Pulmonary artery endothelial cell (primary cell): ENCODE measurements around the gene DOCK8. TPM values are rescaled to one million over a fixed set of nuclear protein-coding genes. Genes with fewer than 3 reads are reported as not detected.
"Not testable (repeated sequence)": the region's sequence is repeated elsewhere in the genome, so short reads cannot be mapped to it uniquely, and the experiment has no call there.

Source experiments
- DNase-seq: peaks from one replicate; pipeline ENCODE4 v3.0.0-alpha.2; 2011; ENCODE audit warnings: low read depth, low spot score
- total RNA-seq: library from RNA; depleted of rRNA; stranded (reverse); fragments of >200 nt; gene quantifications from 2 replicates; pipeline ENCODE4 v1.2.3, GENCODE V29; 2014

Gene DOCK8
- total RNA-seq, 1 donor from 2014 or later: 0.33 TPM

DNA sequence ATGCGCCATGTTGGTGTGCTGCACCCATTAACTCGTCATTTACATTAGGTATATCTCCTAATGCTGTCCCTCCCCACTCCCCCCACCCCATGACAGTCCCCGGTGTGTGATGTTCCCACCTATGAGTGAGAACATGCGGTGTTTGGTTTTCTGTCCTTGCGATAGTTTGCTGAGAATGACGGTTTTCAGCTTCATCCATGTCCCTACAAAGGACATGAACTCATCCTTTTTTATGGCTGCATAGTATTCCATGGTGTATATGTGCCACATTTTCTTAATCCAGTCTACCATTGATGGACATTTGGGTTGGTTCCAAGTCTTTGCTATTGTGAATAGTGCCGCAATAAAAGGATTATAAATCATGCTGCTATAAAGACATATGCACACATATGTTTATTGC lies 195.0 kb downstream of the DOCK8 start:
- DNase-seq: not testable (repeated sequence)

DNA sequence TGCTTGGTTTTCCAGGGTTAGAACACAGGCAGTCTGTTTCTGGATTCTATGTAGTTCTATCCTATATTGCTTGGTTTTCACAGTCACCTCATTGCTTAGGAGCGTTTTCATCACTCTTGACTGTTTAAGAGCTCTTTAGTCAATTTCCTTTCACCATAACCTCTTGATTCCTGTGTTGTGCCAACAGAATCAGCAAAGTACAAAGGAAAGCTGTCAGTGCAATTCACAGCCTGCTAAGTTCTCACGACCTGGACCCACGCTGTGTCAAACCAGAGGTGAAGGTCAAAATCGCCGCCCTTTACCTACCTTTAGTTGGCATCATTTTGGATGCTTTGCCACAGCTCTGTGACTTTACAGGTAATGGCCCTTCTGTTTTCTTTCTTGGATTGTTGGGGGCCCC lies 199.9 kb downstream of the DOCK8 start:
- no peak for DNase-seq

DNA sequence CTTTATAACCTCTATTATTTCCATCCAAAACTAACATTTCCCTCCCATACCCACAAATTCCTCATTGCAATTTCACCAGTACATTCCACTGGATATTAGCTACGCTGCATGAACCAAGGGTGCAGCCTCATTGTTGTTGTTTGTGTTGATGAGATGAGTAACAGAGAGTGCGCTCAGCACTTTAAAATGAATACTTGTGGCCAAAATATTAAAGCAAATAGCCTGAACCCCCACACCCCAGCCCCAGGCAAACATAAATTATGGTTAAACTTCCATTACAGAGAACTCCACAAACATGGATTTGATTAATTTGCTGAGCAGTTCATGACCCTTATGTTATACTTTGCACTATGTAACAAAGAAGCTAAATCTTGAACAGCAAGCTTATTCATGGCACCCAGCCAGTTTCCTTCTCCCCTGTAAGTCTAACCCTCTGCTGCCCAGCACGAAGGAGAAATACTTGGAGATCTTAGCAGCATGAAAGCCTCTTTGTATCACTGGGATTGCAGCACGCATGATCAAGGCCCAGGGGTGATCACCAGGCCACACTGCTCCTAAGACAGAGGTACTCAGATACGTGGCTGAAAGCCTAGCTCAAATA lies 205.0 kb downstream of the DOCK8 start:
- DNase-seq: no peak

DNA sequence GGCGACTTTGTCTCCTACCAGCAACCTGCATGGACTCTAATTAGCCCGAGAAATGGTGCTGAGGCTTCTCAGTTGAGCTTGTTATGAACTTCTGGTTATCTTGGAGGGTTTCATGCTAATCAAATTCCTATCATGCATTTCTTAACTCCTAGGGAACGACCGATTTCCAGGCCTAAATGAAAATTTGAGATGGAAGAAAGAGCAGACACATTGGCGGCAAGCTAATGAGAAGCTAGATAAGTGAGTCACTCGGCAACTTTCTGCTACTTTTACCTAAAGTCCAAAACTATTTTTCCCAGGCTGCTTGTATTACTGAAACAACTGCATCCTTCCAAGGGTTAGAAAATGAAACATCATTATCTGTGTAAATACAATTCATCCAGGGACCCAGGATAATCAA lies 207.2 kb downstream of the DOCK8 start:
- DNase-seq: no peak

DNA sequence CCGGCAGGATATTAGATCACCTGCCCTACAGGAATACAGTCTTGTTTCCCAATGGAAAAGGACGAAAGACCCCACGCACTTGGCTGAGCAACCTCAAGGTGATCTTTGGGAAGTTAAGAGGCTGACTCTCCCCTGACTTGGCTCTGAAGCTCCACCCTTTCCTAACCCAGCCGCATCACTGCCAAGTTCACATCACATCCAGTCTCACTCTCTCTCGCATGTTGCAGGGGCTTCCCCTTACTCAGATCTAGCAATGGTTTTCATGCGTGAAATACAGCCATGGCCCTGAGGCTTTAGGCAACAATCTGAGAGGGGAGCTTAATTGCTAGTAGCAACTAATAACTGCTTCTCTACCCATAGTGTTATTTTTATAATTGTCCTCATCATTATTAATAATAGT lies 211.6 kb downstream of the DOCK8 start:
- no peak for DNase-seq

DNA sequence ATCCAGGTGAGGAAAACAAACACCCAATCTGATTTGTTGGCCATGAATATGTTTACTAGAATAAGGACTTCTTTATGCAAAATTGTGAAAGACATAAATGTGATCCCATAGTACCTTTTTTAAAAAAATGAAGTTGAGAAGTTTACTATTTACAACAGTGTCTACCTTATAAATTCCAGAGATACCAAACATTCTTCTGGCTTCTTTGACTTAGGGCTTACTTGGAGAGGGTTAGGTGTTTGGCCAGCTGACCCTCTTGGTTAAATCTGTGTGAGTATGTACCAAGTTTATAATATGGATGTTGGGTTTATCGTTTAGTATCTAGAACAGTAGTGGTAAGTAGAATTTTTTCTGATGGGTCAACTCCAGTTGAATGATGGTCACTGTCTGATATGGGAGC lies 212.3 kb downstream of the DOCK8 start:
- DNase-seq: no peak

- DNase-seq: no peak
Observed at GRCh38 chr9:431701-432100, 217.0 kb downstream of the DOCK8 start.

GRCh38 chr9:436482-436881 lies 221.8 kb downstream of the DOCK8 start:
- no peak for DNase-seq

GRCh38 chr9:437066-437465 lies 222.4 kb downstream of the DOCK8 start:
- no peak for DNase-seq

DNA sequence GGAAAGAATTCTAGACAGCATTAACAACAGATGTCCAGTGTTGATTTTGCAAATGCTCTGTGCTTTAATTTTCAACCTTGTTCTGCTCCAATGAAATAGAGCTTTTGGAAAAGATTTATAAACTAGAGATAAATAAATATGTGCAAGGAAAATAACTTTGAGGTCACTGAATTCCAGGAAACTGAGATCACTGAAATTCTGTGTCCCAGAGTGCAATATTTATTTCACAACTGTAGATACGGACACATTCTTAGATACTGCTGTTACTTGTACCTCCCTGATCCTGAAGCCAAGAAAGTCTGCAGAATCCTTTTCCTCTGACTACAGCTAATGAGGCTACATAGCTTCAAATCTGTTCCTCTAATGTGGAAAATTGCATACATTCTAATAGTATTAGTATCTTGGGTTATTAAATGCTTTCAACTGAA lies 222.9 kb downstream of the DOCK8 start:
- DNase-seq: no peak

DNA sequence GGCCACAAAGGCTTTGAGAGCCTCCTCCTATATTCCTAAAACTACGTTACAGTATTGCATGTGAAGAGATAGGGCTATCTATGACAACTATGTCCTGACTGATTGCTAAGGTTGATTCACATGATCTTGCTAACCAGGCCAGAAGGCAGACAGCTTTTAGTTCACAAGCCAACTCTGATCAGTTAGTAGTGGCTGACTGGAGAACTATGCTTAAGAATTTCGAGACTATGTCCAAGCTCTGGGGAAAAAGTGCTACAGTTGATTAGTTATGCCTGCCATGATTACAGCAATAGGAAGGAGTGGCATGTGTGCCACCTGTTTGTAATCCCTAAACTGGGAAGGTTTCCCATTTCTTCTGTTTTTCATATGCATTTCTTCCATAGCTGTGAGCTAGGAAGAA lies 223.4 kb downstream of the DOCK8 start:
- DNase-seq: no peak

- no peak for DNase-seq
Observed at GRCh38 chr9:438961-439768, 224.5 kb downstream of the DOCK8 start.

DNA sequence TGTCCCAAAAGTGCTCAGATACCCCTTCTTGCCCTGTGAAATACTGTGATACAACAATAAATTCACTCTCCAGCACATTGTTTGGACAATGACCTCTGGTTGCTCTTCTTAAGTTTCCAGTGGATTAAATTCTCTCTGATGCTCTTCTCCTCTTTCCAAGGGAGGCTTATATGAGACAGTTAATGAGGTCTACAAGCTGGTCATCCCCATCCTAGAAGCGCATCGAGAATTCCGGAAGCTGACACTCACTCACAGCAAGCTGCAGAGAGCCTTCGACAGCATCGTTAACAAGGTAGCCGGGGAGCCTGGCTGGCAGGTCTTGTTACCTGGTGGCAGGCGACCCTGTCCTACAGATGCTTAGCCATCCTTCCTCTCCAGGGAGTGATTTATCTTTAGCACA lies 226.5 kb downstream of the DOCK8 start:
- no peak for DNase-seq

- no peak for DNase-seq
Observed at GRCh38 chr9:444528-444927, 229.9 kb downstream of the DOCK8 start.

- DNase-seq: no peak
Observed at GRCh38 chr9:445033-445432, 230.4 kb downstream of the DOCK8 start.

DNA sequence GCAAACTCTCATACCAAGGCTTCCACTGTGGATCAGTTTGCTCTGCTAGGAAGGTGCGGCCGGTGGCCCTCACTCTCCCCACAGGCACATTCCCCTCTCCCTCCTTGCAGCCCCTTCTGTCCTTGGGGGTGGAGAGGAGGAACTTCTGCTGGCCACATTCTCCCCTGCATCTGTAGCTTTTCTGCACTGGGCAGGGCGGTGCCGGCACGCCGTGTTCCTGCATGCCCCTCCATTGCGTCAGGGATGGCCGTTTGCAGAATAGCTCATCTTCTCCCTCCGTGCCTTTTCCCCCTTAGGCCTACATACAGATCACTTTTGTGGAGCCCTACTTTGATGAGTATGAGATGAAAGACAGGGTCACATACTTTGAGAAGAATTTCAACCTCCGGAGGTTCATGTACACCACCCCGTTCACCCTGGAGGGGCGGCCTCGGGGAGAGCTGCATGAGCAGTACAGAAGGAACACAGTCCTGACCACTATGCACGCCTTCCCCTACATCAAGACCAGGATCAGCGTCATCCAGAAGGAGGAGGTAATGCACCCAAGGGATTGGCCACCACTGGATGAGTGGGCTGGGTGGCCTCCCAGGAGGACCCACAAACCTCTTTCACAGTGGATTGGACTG lies 231.5 kb downstream of the DOCK8 start:
- DNase-seq: no peak

DNA sequence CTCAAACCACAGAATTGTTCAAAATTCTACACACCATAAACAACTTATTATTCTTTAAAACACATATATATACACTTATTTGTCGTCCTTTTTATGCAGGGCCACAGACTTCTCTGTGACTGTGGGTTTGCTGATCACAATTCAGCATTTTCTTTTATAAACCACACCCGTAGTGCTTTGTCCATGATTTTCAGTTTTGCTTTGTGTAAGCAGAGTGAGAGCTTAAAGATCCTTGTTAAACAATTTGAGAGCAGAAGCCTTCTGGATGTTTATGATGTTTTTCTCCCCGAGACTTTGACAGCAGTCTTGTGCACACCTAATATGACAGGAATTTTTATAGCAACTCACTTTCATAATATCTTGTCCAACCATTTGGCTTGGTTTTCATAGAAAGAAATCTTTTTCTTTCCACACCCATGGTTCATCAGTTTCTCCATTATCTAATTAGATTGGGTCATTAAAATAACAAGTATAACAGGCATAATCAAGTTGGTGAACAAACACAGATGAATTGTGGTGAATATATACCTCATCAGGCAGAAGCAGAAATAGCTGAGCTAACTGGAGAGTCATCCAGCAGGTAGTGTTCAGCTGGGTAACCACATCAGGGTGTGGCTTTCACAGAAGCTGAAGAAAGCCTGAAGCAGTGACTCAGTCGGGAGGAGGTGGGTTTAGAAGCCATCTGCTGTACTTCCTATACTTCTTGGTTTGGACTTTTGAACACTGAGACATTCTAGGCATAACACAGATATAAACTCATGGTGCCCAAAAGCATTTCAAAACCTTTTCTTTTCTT lies 232.8 kb downstream of the DOCK8 start:
- no peak for DNase-seq

DNA sequence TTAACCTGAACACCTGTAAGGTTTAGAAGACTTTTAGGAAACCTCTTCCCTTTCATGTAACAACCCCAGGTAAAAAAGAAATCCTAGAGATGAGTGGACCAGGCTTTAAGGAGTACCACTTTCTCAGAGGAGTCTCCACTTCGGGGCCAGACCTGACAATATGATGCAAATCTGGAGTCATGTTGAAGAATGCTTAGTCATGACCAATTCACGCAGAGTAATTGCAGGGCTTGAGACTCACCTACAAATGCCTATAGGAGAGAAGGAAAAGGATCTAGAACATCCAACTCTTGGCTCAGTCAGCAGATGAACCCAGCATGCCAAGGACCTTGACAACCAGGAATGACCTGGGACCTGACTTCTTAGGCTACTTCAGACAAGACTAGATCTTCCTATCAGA lies 235.4 kb downstream of the DOCK8 start:
- DNase-seq: no peak

GRCh38 chr9:450561-450960 lies 235.9 kb downstream of the DOCK8 start:
- no peak for DNase-seq

- DNase-seq: no peak
Observed at GRCh38 chr9:453832-454231, 239.2 kb downstream of the DOCK8 start.

DNA sequence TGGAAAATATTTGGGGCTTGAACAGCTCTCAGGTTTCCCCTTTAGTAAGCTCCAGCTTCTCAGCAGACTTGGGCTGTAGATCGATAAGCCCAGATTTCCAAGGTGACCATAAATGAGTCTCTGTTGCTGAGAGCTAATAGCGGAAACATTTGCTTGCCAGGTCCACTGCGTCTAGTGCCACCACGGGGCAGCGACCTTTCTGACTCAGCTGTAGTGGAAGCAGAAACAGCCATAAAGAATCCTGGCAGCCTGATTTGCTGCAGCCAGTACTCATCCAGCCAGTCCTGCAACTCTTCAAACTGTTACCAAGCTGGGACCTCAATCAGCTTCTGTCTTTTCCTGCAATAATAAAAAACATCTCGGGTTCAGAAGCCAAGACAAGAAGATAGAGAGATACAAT lies 241.7 kb downstream of the DOCK8 start:
- no peak for DNase-seq

GRCh38 chr9:458590-458989 lies 243.9 kb downstream of the DOCK8 start:
- no peak for DNase-seq
